Activated CD8-positive, alpha-beta memory T cell treated with anti-CD3 and anti-CD28 coated beads, Interleukin-2, amount 10 ng/mL, durations not matched to agents 7 days and 5 days (primary cell): ENCODE measurements around the gene COPS6. TPM values are rescaled to one million over a fixed set of nuclear protein-coding genes. Genes with fewer than 3 reads are reported as not detected.

Source experiments
- ATAC-seq: fragments of 150-1000 bp; cut with Tn5 transposase; one replicate; pipeline ENCODE4 v1.10.0; 2021; ENCODE audit warnings: moderate library complexity
- CTCF ChIA-PET: fragments of 350-600 bp; sonication (Branson Sonifier 250); formaldehyde crosslinking; loops from one replicate; lab custom pipeline; 2021; ENCODE audit warnings: antibody characterized with exemption; lab: Charles Lee
- DNase-seq: peaks from one replicate; pipeline ENCODE4 v3.0.0-alpha.2; 2020
- H3K27ac Mint-ChIP-seq: one replicate; pipeline ENCODE4 v1.8.0; 2021; ENCODE audit warnings: mild to moderate bottlenecking, mixed read lengths
- H3K27me3 Mint-ChIP-seq: one replicate; pipeline ENCODE4 v1.8.0; 2021; ENCODE audit warnings: mixed read lengths
- H3K36me3 Mint-ChIP-seq: one replicate; pipeline ENCODE4 v1.8.0; 2021; ENCODE audit warnings: mild to moderate bottlenecking, mixed read lengths
- H3K4me1 Mint-ChIP-seq: one replicate; pipeline ENCODE4 v1.8.0; 2021; ENCODE audit warnings: mixed read lengths
- H3K4me3 Mint-ChIP-seq: one replicate; pipeline ENCODE4 v1.8.0; 2021; ENCODE audit warnings: mild to moderate bottlenecking, moderate library complexity, mixed read lengths
- H3K9me3 Mint-ChIP-seq: one replicate; pipeline ENCODE4 v1.8.0; 2022; ENCODE audit warnings: low read depth, mixed read lengths
- total RNA-seq, 2 experiments: library from RNA; stranded (reverse); gene quantifications; one replicate each; pipeline ENCODE4 v1.2.3, GENCODE V29; 2021

COPS6 gene
- total RNA-seq, 2 experiments from 2014 or later, result 81.2 to 90.8 TPM

DNA sequence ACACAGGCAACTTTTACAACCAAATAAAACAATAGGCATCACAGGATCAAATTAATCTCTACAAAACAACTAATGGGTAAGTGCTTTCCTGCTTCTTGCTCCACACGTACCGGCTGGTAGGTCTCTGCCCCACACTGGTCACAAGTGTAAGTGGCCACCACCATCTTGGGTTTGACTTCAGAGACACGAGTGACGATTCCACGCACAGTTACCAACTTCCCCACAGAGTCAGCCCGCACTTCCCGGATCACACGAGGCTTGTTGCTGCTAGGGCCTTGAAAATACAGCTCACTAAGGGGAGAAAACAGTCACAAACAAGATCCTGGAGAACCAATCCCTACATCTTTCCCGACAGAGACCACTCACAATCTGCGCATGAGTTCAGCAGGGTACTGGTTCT, 10.1 kb downstream of the COPS6 start:
- CTCF ChIA-PET, result interaction anchor here (0.8 to 3.0 kb wide), 3 partner anchors 9 to 79 kb away, joined by 3 to 14 read pairs (median 4); partner anchors contain the start of gene STAG3
- Mint-ChIP-seq H3K9me3 (no peaks in the 10 kb centered on the region), H3K4me1 (peaks cover 48% of the 10 kb centered on the region), H3K36me3 (peaks cover 61% of the 10 kb centered on the region), H3K4me3 (peak overlapping the region; percentile 90), H3K27ac (peak overlapping the region; percentile 26), H3K27me3 (no peaks in the 10 kb centered on the region)
- ATAC-seq (no peak), DNase-seq (no peak)

DNA sequence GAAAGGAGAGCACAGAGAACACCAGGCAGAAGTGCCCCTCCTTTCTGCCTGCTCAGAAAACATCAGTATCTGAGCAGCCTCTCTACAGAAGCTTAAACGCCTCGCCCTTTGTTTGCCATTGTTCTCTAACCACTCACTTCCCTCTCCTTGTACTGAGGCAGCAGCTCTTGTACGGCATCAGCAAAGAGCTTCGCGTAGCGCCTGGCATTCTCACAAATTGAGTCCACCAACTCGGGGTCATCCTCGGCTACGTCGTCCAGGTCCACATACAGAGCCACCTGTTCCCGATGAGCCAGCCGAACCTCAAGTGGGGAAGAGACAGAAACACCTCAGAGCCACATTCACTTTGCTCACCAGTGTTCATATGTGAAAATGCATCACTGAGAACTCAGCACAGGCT, 10.7 kb downstream of the COPS6 start:
- Mint-ChIP-seq H3K27ac (no peak overlapping the region), H3K36me3 (peaks cover 58% of the 10 kb centered on the region), H3K27me3 (no peaks in the 10 kb centered on the region), H3K4me3 (peak overlapping the region; percentile 90), H3K4me1 (peaks cover 48% of the 10 kb centered on the region), H3K9me3 (no peaks in the 10 kb centered on the region)
- ATAC-seq, result no peak
- CTCF ChIA-PET, result interaction anchor here (0.8 to 3.0 kb wide), 3 partner anchors 9 to 78 kb away, joined by 3 to 14 read pairs (median 4); partner anchors contain the start of gene STAG3
- DNase-seq, result no peak

DNA sequence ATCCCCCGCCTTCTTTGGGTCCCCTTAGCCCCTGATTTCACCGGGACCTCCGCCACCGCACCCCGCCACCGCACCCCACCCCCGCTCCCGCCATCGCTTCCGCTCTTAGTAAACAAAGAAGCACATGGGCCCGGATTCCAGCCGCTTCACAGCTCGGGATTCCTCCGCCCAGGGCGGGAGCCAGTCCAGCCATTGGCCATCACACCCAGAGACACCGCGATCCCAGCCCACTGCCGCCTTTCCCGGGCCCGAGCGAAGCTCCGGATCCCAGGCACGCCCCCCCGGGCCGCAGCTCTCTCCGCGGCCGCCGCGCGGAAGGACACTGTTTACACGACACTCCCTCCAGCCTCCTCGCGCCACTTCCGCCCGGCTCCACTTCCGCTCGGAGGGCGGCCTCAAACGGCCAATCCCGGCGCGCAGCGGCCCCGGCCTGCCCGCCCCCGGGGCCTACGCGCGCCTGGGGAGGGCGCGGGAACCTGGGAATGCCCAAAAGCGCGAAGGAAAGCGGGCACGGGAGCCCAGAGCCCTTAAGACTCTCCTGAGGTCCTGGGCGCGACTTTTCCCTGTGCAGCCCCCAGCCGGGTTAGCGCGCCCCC, 11.7 kb downstream of the COPS6 start:
- DNase-seq (peak; percentile 92), ATAC-seq (peak; percentile 79)
- Mint-ChIP-seq H3K4me3 (peak overlapping the region; percentile 90), H3K36me3 (peaks cover 50% of the 10 kb centered on the region), H3K9me3 (no peaks in the 10 kb centered on the region), H3K4me1 (peaks cover 48% of the 10 kb centered on the region), H3K27ac (peak overlapping the region; percentile 93), H3K27me3 (no peaks in the 10 kb centered on the region)
- CTCF ChIA-PET, result interaction anchor here (0.9 to 6.8 kb wide), 7 partner anchors 11 to 186 kb away, joined by 3 to 60 read pairs (median 7); partner anchors contain the start of genes COPS6, MBLAC1 and ZSCAN21

DNA sequence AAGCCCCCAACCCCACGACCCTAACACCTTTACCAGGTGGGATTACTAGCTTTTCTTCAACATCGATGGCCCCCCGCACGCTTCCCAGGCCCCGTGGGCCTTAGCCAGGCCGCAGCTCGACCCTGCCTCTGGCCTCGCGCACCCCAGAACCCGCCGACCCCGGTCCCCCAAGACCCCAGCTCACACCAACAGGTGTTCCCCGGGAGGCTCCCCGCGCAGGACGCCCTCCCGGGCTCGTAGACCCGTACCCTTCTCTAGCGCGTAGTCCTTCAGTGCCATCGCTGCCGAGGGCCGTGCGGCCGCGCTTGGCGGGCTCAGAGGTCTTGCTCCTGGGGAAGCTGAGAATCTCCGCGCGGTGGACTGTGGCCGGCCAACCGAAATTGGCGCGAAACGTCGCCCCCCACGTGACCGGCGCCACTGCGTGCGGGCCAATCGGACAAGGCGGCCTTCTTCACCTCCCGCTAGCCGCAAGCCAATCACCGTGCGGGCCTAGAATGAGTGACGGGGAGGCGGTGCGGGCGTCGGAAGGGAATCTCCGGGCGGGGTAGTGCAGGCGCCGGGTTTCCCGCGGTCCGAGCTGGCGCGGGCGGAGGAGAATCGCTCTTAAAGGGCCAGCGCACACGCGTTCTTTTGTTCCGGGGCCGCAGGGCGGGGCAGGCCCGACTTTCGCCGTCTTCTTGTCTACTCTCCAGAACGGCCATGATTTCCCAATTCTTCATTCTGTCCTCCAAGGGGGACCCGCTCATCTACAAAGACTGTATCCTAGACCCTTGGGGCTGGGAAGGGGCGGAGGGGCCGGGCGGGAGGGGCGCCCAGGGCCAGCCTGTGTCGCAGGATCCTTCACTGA, 12.5 kb downstream of the COPS6 start, which contains the start of the genes AP4M1 and MCM7:
TSS of gene AP4M1 (plus strand) at position 628 of the 847 bp plus-strand sequence. CDS start at position 700, 72 bp downstream.
TSS of gene MCM7 (minus strand) at position 382 of the 847 bp plus-strand sequence. CDS start at position 279, 103 bp downstream.
- H3K27ac Mint-ChIP-seq, result peak within 1 kb of the TSS; percentile 93
- peak within 1 kb of the TSS; percentile 90 for H3K4me3 Mint-ChIP-seq
- H3K9me3 Mint-ChIP-seq, result no peaks in the 10 kb centered on the region
- peaks cover 43% of the 10 kb centered on the region for H3K4me1 Mint-ChIP-seq
- ATAC-seq, result peak; percentile 88
- H3K36me3 Mint-ChIP-seq, result peaks cover 43% of the 10 kb centered on the region
- peak; percentile 99 for DNase-seq
- CTCF ChIA-PET, result interaction anchor here (0.8 to 6.8 kb wide), 15 partner anchors 10 to 187 kb away, joined by 3 to 60 read pairs (median 4); partner anchors contain the start of genes COPS6, MBLAC1 and ZSCAN21
- no peaks in the 10 kb centered on the region for H3K27me3 Mint-ChIP-seq

DNA sequence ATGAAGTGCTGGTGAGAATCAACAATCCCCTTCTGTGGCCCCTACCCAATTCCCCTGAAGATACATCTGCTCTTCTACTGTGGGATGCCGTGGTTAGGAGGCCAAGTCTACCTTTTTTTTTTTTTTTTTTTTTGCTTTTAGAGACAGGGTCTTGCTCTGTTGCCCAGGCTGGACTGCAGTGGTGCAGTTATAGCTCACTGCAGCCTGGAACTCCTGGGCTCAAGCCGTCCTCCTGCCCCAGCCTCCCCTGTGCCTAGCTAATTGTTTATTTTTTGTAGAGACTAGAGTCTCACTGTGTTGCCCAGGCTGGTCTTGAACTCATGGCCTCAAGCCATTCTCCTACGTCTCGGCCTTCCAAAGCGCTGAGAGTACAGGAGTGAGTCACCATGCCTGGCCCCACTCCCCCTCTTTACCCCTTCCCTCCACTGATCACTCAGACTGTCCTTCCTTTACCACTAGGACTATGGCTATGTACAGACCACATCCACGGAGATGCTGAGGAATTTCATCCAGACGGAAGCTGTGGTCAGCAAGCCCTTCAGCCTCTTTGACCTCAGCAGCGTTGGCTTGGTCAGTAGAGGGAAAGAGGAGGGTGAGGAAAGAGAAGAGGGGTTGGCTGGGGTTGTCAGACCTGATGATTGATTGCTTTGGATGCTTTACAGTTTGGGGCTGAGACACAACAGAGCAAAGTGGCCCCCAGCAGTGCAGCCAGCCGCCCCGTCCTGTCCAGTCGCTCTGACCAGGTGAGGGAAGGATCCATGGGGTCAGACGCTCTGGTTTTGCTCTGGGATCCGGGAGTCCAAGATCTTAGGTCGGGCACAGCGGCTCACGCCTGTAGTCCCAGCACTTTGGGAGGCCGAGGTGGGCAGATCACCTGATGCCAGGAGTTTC, 14.4 kb downstream of the COPS6 start:
- CTCF ChIA-PET, result interaction anchor here (1.2 to 6.8 kb wide), 5 partner anchors 8 to 28 kb away, joined by 4 to 60 read pairs (median 8); partner anchors contain the start of gene COPS6
- DNase-seq (no peak), ATAC-seq (no peak)
- H3K4me3 Mint-ChIP-seq, result peak overlapping the region; percentile 90
- H3K27ac Mint-ChIP-seq, result peak overlapping the region; percentile 93
- peaks cover 30% of the 10 kb centered on the region for H3K36me3 Mint-ChIP-seq
- H3K9me3 Mint-ChIP-seq, result no peaks in the 10 kb centered on the region
- no peaks in the 10 kb centered on the region for H3K27me3 Mint-ChIP-seq
- peaks cover 33% of the 10 kb centered on the region for H3K4me1 Mint-ChIP-seq

DNA sequence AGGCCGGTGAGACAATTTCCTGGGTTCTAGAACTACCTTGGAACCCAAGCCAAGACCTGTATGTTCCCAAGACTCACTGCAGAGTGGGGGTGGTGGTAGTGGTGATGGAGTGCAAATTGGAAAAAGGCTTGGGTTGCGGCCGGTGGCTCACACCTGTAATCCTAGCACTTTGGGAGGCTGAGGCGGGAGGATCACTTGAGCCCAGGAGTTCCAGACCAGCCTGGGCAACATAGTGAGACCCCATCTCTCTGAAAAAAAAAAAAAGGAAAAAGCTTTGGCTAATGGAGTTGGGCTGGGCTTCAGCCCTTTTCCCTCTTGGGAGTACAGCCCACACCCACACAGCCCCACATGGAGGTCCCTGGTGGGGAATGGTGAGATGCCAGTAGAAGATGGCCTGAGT, 16.8 kb downstream of the COPS6 start:
- H3K9me3 Mint-ChIP-seq, result no peaks in the 10 kb centered on the region
- peaks cover 13% of the 10 kb centered on the region for H3K4me1 Mint-ChIP-seq
- H3K36me3 Mint-ChIP-seq, result peaks cover 12% of the 10 kb centered on the region
- no peak overlapping the region for H3K4me3 Mint-ChIP-seq
- CTCF ChIA-PET, result interaction anchor here (1.0 to 6.8 kb wide), 2 partner anchors 10 to 26 kb away, joined by 3 to 60 read pairs; no protein-coding TSS in a partner anchor
- DNase-seq, result no peak
- no peaks in the 10 kb centered on the region for H3K27me3 Mint-ChIP-seq
- no peak overlapping the region for H3K27ac Mint-ChIP-seq
- ATAC-seq, result no peak

DNA sequence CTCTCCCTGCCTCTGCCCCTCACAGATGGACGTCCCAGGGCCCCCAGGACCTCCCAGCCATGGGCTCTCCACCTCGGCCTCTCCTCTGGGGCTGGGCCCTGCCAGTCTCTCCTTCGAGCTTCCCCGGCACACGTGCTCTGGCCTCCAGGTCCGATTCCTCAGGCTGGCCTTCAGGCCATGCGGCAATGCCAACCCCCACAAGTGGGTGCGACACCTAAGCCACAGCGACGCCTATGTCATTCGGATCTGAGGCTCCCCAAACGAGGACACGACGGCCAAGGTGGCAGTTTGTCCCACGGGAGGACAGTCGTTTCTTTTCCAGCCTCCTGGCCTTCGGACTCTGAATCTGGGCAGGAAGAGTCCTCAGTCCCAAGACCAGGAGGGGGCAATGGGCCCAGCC, 17.9 kb downstream of the COPS6 start:
- CTCF ChIA-PET, result interaction anchor here (6.8 kb wide), 1 partner anchor 24 kb away, joined by 60 read pairs; no protein-coding TSS in a partner anchor
- peaks cover 11% of the 10 kb centered on the region for H3K4me1 Mint-ChIP-seq

DNA sequence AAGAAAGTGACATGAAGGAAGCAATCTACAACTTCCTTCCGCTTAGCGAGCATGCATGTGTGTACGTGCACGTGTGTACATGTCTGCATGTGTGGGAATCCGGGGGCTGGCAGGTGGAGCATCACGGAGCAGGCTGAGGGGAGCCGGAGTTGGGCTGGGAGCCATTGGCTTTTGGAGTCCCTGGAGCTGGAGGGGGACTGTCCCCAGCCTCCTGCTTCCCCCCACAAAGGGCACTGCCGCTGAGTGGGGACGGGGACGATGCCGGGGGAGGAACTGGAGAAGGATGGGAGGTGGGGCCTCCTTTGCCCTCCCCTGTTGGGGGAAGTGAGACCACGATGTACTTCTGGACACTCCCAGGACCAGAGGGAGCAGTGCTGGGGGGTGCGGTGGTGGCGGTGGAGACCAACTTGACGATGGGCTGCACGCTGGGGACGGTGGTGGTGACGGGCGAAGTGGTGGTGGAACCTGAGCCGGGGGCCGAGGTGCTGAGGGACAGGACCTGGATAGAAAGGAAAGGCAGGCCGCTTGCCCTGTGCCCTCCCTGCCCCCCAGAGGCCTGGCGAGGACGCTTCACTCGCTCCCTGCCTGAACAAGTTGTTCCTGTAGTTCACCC, 18.5 kb downstream of the COPS6 start:
- Mint-ChIP-seq H3K36me3 (peaks cover 21% of the 10 kb centered on the region), H3K9me3 (no peaks in the 10 kb centered on the region), H3K4me3 (no peak overlapping the region), H3K27me3 (no peaks in the 10 kb centered on the region), H3K27ac (no peak overlapping the region), H3K4me1 (peaks cover 11% of the 10 kb centered on the region)
- DNase-seq (no peak), ATAC-seq (no peak)
- CTCF ChIA-PET, result no interaction called here

More for the DNA sequence above, 17.9 kb downstream of the COPS6 start:
- Mint-ChIP-seq H3K27ac (no peak overlapping the region), H3K9me3 (no peaks in the 10 kb centered on the region), H3K36me3 (peaks cover 20% of the 10 kb centered on the region), H3K27me3 (no peaks in the 10 kb centered on the region), H3K4me3 (no peak overlapping the region)
- DNase-seq (no peak), ATAC-seq (no peak)

DNA sequence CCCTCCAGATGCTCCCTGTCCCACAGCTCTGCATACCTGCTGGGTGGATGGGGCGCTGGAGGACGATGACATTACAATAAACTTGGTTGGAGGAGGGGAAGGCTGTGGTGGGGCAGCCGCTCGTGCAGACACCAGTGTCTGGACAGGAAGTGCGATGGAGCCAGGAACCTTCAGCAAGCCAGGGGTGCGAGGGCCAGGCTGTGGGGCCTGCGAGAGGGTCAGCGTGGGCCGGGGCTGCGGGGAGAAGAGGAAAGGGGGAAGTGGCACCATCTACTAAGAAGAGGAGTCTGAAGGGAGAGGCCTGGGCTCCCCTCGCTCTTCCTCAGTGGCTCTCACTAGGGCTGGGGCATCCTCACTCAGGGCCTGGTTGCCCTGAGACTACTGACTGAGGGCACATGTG, 19.1 kb downstream of the COPS6 start:
- ATAC-seq (no peak), DNase-seq (no peak)
- Mint-ChIP-seq H3K4me3 (no peak overlapping the region), H3K9me3 (no peaks in the 10 kb centered on the region), H3K27me3 (no peaks in the 10 kb centered on the region), H3K36me3 (peaks cover 23% of the 10 kb centered on the region), H3K4me1 (peaks cover 6% of the 10 kb centered on the region), H3K27ac (peak overlapping the region; percentile 54)
- CTCF ChIA-PET, result no interaction called here

DNA sequence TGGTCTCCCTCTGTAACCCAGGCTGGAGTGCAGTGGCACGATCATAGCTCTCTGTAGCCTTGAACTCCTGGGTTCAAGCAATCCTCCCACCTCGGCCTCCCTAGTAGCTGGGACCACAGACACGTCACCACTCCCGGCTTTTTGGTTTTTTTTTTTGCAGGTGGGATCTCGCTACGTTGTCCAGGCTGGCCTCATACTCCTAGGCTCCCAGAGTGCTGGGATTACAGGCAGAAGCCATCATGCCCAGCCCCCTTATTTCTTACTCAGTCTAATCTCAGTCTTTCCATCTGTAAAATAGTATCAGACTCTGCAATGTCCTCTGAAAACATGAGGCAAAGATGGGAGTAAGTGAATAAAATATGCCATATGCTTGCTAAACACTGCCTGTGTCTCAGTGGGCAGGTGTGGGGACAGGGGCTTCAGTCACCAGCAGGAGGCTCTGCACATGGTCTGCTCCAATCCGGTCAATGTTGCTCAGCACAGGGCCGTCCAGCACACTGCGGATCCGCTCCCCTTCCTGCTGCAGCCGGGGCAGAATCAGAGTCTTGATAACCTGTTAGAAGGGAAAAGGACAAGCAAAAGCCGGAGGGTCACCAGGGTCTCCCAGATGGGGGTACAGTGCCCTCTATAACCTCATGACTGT, 20.9 kb downstream of the COPS6 start:
- Mint-ChIP-seq H3K4me1 (no peaks in the 10 kb centered on the region), H3K36me3 (peaks cover 21% of the 10 kb centered on the region), H3K4me3 (no peak overlapping the region), H3K27me3 (no peaks in the 10 kb centered on the region), H3K9me3 (no peaks in the 10 kb centered on the region), H3K27ac (no peak overlapping the region)
- ATAC-seq (no peak), DNase-seq (no peak)
- CTCF ChIA-PET, result interaction anchor here (1.4 kb wide), 1 partner anchor 21 kb away, joined by 4 read pairs; no protein-coding TSS in a partner anchor

DNA sequence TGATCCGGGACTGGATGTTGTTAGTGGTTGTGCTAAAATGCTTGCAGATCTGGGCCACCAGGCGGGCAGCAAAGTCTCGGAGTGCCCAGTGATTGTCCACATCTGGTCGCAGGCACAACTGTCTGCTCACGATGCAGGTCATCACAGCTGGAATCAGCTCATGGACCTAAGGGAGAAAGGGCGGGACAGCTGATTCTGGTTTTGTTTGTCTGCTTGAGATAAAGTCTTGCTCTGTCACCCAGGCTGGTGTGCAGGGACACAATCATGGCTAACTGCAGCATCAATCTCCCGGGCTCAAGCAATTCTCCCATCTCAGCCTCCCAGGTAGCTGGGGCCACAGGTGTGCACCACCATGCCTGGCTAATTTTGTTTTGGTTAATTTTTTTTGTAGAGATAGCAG, 22.4 kb downstream of the COPS6 start:
- Mint-ChIP-seq H3K27me3 (no peaks in the 10 kb centered on the region), H3K4me1 (no peaks in the 10 kb centered on the region), H3K27ac (no peak overlapping the region), H3K9me3 (no peaks in the 10 kb centered on the region), H3K36me3 (peaks cover 25% of the 10 kb centered on the region), H3K4me3 (no peak overlapping the region)
- DNase-seq, result no peak
- no peak for ATAC-seq
- CTCF ChIA-PET, result interaction anchor here (1.1 kb wide), 1 partner anchor 9 kb away, joined by 4 read pairs; the partner anchor contains the start of gene AP4M1
